Activated CD4-positive, alpha-beta T cell treated with anti-CD3 and anti-CD28 coated beads, Interleukin-2, amount 10 ng/mL, durations not matched to agents 24 days and 14 days (primary cell): Measurements from ENCODE around the gene RBM33. TPM values are rescaled to one million over a fixed set of nuclear protein-coding genes. Genes with fewer than 3 reads are reported as not detected.
A peak's percentile ranks its signal among the peaks of the same experiment; 100 is the strongest.

Source experiments
- DNase-seq: peaks from one replicate; pipeline ENCODE4 v3.0.0; 2022
- H3K27ac Mint-ChIP-seq: one replicate; pipeline ENCODE4 v1.8.0; 2022; ENCODE audit warnings: mild to moderate bottlenecking, mixed read lengths
- H3K27me3 Mint-ChIP-seq: one replicate; pipeline ENCODE4 v1.8.0; 2022; ENCODE audit warnings: mixed read lengths
- H3K36me3 Mint-ChIP-seq: one replicate; pipeline ENCODE4 v1.8.0; 2022; ENCODE audit warnings: low read depth, mild to moderate bottlenecking, mixed read lengths
- H3K4me1 Mint-ChIP-seq: one replicate; pipeline ENCODE4 v1.8.0; 2021; ENCODE audit warnings: mixed read lengths
- H3K4me3 Mint-ChIP-seq: one replicate; pipeline ENCODE4 v1.8.0; 2022; ENCODE audit warnings: mild to moderate bottlenecking, moderate library complexity, mixed read lengths
- H3K9me3 Mint-ChIP-seq: one replicate; pipeline ENCODE4 v1.8.0; 2021; ENCODE audit warnings: mixed read lengths
- intact Hi-C: fragments of 100-400 bp; cut with micrococcal nuclease; formaldehyde crosslinking; loops from one replicate; pipeline ENCODE4 v1.15.1; 2023
- total RNA-seq: library from RNA; stranded (reverse); gene quantifications from 2 replicates; pipeline ENCODE4 v1.2.3, GENCODE V29; 2022

RBM33 gene
- total RNA-seq, 1 donor from 2014 or later = 79.5 TPM

- intact Hi-C loops = loop anchor here (5.0 kb wide), 1 partner anchor 52 kb away; no protein-coding TSS in a partner anchor
- H3K9me3 Mint-ChIP-seq = no peaks in the 10 kb centered on the region
- no peak overlapping the region for H3K4me3 Mint-ChIP-seq
- H3K27ac Mint-ChIP-seq = peak overlapping the region; percentile 68
- peaks cover 45% of the 10 kb centered on the region for H3K36me3 Mint-ChIP-seq
- no peaks in the 10 kb centered on the region for H3K27me3 Mint-ChIP-seq
- H3K4me1 Mint-ChIP-seq = peaks cover 28% of the 10 kb centered on the region
- no peak for DNase-seq
These were observed 89.4 kb downstream of the RBM33 start for GRCh38 chr7:155733582-155734444.

GRCh38 chr7:155734445-155734809 lies 90.0 kb downstream of the RBM33 start:
- no peak overlapping the region for H3K4me3 Mint-ChIP-seq
- no peak for DNase-seq
- no peaks in the 10 kb centered on the region for H3K9me3 Mint-ChIP-seq
- peaks cover 32% of the 10 kb centered on the region for H3K4me1 Mint-ChIP-seq
- H3K27ac Mint-ChIP-seq = peak overlapping the region; percentile 68
- H3K36me3 Mint-ChIP-seq = peaks cover 48% of the 10 kb centered on the region
- H3K27me3 Mint-ChIP-seq = no peaks in the 10 kb centered on the region
- intact Hi-C loops = loop anchor here (5.0 kb wide), 1 partner anchor 52 kb away; no protein-coding TSS in a partner anchor

GRCh38 chr7:155735442-155736115 lies 91.1 kb downstream of the RBM33 start:
- peaks cover 52% of the 10 kb centered on the region for H3K36me3 Mint-ChIP-seq
- H3K9me3 Mint-ChIP-seq = no peaks in the 10 kb centered on the region
- H3K4me3 Mint-ChIP-seq = no peak overlapping the region
- no peaks in the 10 kb centered on the region for H3K27me3 Mint-ChIP-seq
- peaks cover 39% of the 10 kb centered on the region for H3K4me1 Mint-ChIP-seq
- no peak for DNase-seq
- intact Hi-C loops = no loop called here
- no peak overlapping the region for H3K27ac Mint-ChIP-seq

GRCh38 chr7:155737590-155737989 lies 93.1 kb downstream of the RBM33 start:
- no peak overlapping the region for H3K27ac Mint-ChIP-seq
- intact Hi-C loops = no loop called here
- peaks cover 59% of the 10 kb centered on the region for H3K36me3 Mint-ChIP-seq

GRCh38 chr7:155738104-155738503 lies 93.6 kb downstream of the RBM33 start:
- intact Hi-C loops = loop anchor here (1.0 to 2.0 kb wide), 3 partner anchors 30 to 140 kb away; partner anchors contain the start of gene RBM33

More at GRCh38 chr7:155737590-155737989, 93.1 kb downstream of the RBM33 start:
- H3K4me1 Mint-ChIP-seq = peaks cover 50% of the 10 kb centered on the region
- H3K27me3 Mint-ChIP-seq = no peaks in the 10 kb centered on the region
- no peak overlapping the region for H3K4me3 Mint-ChIP-seq
- DNase-seq = no peak
- H3K9me3 Mint-ChIP-seq = no peaks in the 10 kb centered on the region

GRCh38 chr7:155738652-155739537 lies 94.4 kb downstream of the RBM33 start:
- no peaks in the 10 kb centered on the region for H3K9me3 Mint-ChIP-seq
- peak; percentile 89 for DNase-seq
- intact Hi-C loops = loop anchor here (1.0 to 2.0 kb wide), 4 partner anchors 25 to 141 kb away; partner anchors contain the start of gene RBM33
- peak overlapping the region; percentile 75 for H3K27ac Mint-ChIP-seq
- peak overlapping the region; percentile 52 for H3K4me3 Mint-ChIP-seq
- H3K36me3 Mint-ChIP-seq = peaks cover 61% of the 10 kb centered on the region
- peaks cover 40% of the 10 kb centered on the region for H3K4me1 Mint-ChIP-seq
- no peaks in the 10 kb centered on the region for H3K27me3 Mint-ChIP-seq

More at GRCh38 chr7:155738104-155738503, 93.6 kb downstream of the RBM33 start:
- DNase-seq = no peak
- H3K4me1 Mint-ChIP-seq = peaks cover 47% of the 10 kb centered on the region
- H3K36me3 Mint-ChIP-seq = peaks cover 62% of the 10 kb centered on the region
- H3K9me3 Mint-ChIP-seq = no peaks in the 10 kb centered on the region
- H3K27me3 Mint-ChIP-seq = no peaks in the 10 kb centered on the region
- H3K27ac Mint-ChIP-seq = no peak overlapping the region
- H3K4me3 Mint-ChIP-seq = no peak overlapping the region

GRCh38 chr7:155739538-155740143 lies 95.2 kb downstream of the RBM33 start:
- H3K27me3 Mint-ChIP-seq = no peaks in the 10 kb centered on the region
- peak overlapping the region; percentile 77 for H3K27ac Mint-ChIP-seq
- peaks cover 62% of the 10 kb centered on the region for H3K36me3 Mint-ChIP-seq
- intact Hi-C loops = loop anchor here (1.0 to 2.0 kb wide), 2 partner anchors 25 to 95 kb away; partner anchors contain the start of gene RBM33
- peak overlapping the region; percentile 59 for H3K4me3 Mint-ChIP-seq
- no peaks in the 10 kb centered on the region for H3K9me3 Mint-ChIP-seq
- peaks cover 37% of the 10 kb centered on the region for H3K4me1 Mint-ChIP-seq
- DNase-seq = peak; percentile 65

- no peak for DNase-seq
- H3K4me1 Mint-ChIP-seq = peaks cover 43% of the 10 kb centered on the region
These were observed 96.6 kb downstream of the RBM33 start for GRCh38 chr7:155741082-155741481.

GRCh38 chr7:155741805-155742204 lies 97.3 kb downstream of the RBM33 start:
- H3K4me1 Mint-ChIP-seq = peaks cover 49% of the 10 kb centered on the region
- H3K9me3 Mint-ChIP-seq = no peaks in the 10 kb centered on the region
- DNase-seq = peak; percentile 65

More at GRCh38 chr7:155741082-155741481, 96.6 kb downstream of the RBM33 start:
- Mint-ChIP-seq H3K9me3 (no peaks in the 10 kb centered on the region), H3K36me3 (peaks cover 72% of the 10 kb centered on the region), H3K27me3 (no peaks in the 10 kb centered on the region), H3K4me3 (peak overlapping the region; percentile 35), H3K27ac (peak overlapping the region; percentile 84)
- intact Hi-C loops = no loop called here

GRCh38 chr7:155743177-155743576 lies 98.7 kb downstream of the RBM33 start:
- intact Hi-C loops = no loop called here
- Mint-ChIP-seq H3K9me3 (no peaks in the 10 kb centered on the region), H3K36me3 (peaks cover 74% of the 10 kb centered on the region), H3K27me3 (no peaks in the 10 kb centered on the region), H3K4me3 (no peak overlapping the region), H3K4me1 (peaks cover 54% of the 10 kb centered on the region), H3K27ac (no peak overlapping the region)
- no peak for DNase-seq

More at GRCh38 chr7:155741805-155742204, 97.3 kb downstream of the RBM33 start:
- Mint-ChIP-seq H3K27me3 (no peaks in the 10 kb centered on the region), H3K27ac (peak overlapping the region; percentile 84), H3K4me3 (no peak overlapping the region), H3K36me3 (peaks cover 77% of the 10 kb centered on the region)
- intact Hi-C loops = no loop called here

GRCh38 chr7:155744971-155745683 lies 100.7 kb downstream of the RBM33 start:
- H3K9me3 Mint-ChIP-seq = no peaks in the 10 kb centered on the region
- H3K27me3 Mint-ChIP-seq = no peaks in the 10 kb centered on the region
- no peak overlapping the region for H3K4me3 Mint-ChIP-seq
- intact Hi-C loops = no loop called here
- no peak for DNase-seq
- peak overlapping the region; percentile 67 for H3K27ac Mint-ChIP-seq
- H3K36me3 Mint-ChIP-seq = peaks cover 77% of the 10 kb centered on the region
- H3K4me1 Mint-ChIP-seq = peaks cover 58% of the 10 kb centered on the region

- no peaks in the 10 kb centered on the region for H3K27me3 Mint-ChIP-seq
- no peak overlapping the region for H3K4me3 Mint-ChIP-seq
- H3K4me1 Mint-ChIP-seq = peaks cover 55% of the 10 kb centered on the region
- intact Hi-C loops = loop anchor here (1.0 kb wide), 1 partner anchor 23 kb away; no protein-coding TSS in a partner anchor
- H3K27ac Mint-ChIP-seq = peak overlapping the region; percentile 77
- DNase-seq = no peak
- no peaks in the 10 kb centered on the region for H3K9me3 Mint-ChIP-seq
- H3K36me3 Mint-ChIP-seq = peaks cover 72% of the 10 kb centered on the region
These were observed 101.3 kb downstream of the RBM33 start for GRCh38 chr7:155745737-155746136.
